HG02973 (cell line): ENCODE results near the gene HLA-DOB.
A peak's percentile ranks its signal among the peaks of the same experiment; 100 is the strongest.

Experiments
- ATAC-seq: cut with Tn5 transposase; IDR thresholded peaks from one replicate; pipeline ENCODE4 v1.9.1; 2021; ENCODE audit warnings: moderate library complexity; ENCODE audit not compliant: unreplicated experiment

The HLA-DOB gene

DNA sequence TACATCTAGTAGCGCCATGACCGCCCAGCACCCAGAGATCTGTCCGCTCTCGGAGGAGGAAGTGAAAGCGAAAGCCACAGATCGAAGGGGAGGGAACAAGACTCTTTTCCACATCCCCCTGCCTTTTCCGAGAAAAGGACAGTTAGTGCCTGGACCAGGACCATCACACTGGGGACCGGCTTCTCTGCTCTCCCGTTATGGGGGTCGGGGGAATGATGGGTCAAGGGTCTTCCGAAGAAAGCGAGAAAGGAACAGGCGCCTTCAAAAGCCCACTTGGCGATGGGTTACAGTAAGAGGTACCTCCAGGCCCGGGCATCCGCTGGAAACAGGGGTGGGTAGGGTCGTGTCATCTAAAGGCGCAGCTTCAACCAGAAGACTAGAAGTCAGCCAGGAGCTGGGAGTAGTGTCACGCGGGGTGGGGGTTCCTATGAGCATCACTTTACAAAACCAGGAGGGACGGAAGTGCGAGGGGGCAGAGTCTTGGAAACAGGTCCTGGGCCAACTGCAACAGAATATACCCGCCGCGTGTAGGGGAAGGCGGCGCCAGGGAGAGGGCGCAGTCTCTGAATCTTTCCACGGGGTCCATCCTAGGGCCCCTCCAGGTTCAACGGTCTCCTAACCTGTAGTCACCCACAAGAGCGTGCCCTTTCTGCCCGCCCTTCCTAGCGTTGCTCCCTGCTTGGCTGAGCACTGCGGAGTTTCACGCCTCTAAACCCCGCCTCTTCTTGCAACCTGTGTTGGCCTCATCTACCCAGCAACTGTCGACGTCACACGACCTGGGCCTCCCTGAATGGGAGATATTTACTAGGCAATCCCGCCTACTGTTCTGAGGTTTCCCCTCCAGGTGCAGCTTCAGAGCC, 27.4 kb upstream of the HLA-DOB start, which contains the start of gene PSMB8:
Gene PSMB8 (minus strand): TSS at position 69 of the 860 bp plus-strand sequence. CDS start 51 bp downstream, at position 18.
- peak; percentile 55 for ATAC-seq

DNA sequence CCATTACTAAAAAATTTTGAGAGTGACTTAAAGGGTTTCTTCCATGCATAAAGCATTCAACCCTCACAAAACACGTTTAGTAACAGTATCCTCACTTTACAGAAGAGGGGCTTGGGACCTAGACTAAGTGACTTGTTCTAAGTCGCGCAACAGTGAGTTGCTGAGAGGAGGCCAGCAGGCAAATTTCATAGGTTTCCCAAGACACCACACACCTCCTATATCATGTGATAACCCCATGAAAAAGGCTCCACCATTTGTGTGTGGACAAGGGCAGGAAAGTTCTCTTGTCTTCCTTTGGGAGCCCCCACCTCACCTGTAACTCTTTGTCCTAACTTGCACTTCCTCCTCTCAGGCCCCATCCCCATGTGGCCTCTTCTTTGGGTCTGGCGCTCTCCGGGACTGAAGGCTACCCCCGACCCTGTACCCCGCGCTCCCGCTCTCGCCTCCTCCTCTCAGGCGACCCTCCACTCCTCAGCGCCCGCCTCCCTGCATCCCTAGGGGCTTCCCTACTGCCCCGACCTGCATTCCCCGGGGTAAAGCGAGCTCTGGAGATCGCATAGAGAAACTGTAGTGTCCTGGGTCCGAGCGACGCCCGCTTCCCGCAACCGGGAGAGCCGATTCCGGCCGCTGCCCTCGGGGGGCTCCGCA, 26.7 kb upstream of the HLA-DOB start:
- no peak for ATAC-seq

DNA sequence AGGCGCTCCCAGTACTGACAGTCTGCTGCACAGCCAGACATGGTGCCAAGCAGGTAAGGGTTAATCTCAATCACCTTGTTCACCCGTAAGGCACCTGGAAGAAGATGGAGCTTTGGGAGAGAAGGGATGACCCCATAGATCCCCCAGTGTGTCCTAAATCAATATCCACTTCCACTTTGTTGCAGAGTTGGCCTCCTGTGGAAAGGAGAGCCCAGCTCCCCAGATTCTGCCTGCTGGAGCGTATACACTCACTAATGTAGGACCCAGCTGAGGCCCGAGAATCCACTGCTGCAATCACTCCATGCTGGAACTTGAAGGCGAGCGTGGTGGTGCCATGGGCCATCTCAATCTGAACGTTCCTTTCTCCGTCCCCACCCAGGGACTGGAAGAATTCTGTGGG, 25.9 kb upstream of the HLA-DOB start:
- no peak for ATAC-seq

DNA sequence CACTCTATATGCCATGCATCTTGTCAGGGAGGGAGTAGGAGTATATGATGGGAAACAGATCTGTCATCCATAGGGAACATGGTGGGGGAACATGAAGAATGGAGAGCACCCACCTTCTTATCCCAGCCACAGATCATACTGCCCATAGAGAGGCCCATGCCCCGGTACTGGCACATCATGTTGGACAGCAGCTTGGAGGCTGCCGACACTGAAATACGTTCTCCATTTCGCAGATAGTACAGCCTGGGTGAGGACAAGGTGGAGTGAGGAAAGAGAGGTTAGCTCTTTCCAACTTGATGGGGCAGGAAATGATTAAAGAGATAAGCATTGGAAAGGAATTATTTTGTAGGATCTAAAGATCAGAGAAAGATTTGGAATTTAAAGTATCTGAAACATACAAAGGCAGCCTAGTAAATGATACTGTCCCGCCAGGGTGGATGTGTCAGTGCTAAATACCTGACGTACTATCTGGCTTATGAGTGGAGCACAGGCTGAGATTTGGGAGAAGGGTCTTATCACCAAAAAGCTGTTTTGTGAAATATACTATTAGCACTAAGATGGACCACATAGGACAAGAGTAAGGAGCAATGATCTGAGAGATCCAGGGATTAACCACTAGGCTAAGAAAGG, 25.3 kb upstream of the HLA-DOB start:
- ATAC-seq, result no peak

DNA sequence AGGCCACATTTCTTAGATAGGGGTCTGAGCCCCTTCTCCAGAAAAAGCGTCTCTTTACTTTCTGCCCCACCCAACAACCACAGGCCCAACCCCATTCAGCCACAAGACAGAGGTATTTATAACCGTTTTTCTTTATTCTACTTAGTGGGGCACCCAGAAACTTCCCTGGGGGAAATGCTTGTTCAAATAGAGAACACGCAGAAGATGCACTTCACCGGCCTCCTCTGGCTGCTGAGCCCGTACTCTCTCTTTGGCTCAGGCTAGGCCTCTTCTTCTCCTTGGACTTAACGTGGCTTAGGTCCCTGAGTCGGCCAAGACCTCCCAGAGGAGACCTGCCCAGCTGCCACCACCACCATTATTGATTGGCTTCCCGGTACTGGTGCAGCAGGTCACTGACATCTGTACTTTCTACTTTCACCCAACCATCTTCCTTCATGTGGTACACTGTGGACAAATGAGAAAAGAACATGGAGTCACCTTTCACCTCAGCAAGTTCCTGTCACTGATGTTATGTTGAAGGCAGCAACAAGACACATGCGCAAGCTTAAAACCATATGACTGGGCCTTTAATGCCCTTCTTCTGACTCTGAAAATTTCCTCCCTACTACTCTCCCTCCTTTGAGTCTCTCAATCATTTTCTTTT, 23.9 kb upstream of the HLA-DOB start:
- ATAC-seq, result no peak

DNA sequence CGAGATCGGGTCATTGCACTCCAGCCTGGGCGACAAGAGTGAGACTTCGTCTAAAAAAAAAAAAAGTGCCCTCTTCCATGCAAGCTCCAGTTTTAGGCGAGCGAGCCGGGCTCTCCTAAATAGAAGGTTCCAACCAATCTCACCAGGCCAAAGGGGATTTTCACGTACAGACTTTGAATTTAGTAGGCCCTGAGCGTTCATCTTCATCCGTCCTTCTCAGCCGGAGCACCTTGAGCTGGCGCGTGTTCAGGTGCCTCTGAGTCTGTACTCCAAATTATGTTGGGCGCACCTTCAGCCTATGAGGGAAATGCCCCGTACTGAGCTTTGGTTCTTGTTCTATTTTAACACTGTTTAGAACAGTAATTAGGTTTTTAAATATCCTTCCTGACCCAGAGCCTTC, 22.6 kb upstream of the HLA-DOB start:
- no peak for ATAC-seq

DNA sequence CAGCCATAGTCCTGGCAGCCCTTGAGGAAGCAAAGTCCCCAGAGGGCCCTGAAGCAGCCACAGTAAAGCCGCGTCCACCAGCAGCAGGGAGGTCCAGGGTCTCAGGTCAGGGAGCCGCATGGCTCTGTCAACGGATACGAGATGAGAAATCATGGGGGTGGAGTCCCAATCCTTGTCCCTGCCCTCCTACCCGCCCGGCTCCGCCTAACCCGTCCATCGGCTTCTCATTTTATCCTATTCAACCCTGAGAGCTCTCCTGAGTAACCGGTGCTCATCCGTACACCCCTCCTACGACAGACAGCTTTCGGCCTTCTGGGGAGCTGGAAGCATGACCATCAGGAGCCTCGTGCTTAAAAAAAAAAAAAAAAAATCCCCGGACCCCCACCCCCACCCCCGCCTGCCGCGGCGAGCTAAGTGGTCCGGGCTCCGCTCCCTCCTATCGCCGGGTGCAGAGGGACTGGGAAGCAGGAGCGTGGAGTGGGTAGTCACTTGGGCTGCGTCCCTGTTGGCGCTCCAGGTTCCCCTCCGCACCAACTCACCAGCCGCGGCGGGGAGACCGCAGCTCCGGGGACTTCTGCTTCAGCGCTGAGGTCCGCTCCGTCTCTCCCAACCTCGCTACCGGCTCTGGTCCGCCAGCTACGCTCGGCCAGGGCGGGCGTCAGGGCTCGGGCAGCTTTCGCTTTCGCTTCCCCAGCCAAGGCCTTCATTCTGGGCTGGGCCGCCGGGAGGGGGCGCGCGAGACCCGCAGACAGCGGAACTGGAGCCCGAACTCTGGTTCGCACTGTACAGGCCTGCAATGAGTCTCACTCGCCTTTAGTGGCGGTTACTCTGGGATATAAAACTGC, 21.5 kb upstream of the HLA-DOB start, which contains the start of gene TAP2:
Gene TAP2 (minus strand): TSS at position 626 of the 845 bp plus-strand sequence. CDS start 506 bp downstream, at position 120.
- peak; percentile 65 for ATAC-seq

DNA sequence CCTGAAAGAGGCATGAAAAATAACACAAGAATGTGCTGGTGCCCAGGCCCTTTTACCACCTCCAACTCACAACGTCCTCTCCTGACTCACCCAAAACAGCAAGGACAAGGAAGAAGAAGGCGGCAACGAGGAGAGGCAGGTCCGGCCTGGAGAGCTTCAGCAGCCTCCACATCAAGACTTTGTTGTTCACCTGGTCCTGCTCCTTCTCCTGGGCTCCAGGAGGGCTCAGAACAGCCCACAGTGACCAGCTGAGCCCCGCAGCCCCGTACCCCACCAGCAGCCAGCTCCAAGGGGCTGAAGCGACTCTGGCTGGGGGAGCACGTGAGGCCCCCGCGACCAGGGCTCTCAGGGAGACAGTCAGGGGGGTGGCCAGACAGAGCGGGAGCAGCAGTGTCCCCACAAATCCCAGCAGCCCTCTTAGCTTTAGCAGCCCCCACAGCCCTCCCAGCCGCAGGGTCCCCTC, 20.9 kb upstream of the HLA-DOB start:
- no peak for ATAC-seq

DNA sequence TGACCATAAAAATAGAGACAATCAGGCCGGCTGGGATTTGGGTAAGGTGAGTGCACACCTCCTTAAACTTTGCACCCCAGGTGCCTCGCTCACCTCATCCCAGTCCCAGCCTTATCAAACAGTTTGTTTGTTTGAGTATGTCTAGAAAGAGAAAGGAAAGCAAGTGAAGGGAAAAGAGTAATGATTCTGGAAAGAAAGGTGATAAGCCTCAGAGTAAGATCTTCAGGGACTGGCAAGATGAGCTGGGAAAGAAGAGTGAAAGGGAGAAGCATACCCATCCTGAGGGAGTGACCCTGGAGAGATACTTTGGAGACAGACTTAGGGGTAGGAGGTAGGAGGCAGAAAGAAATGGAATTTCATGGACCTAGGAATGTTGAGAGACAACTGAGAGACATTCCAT, 20.1 kb upstream of the HLA-DOB start:
- ATAC-seq, result no peak

DNA sequence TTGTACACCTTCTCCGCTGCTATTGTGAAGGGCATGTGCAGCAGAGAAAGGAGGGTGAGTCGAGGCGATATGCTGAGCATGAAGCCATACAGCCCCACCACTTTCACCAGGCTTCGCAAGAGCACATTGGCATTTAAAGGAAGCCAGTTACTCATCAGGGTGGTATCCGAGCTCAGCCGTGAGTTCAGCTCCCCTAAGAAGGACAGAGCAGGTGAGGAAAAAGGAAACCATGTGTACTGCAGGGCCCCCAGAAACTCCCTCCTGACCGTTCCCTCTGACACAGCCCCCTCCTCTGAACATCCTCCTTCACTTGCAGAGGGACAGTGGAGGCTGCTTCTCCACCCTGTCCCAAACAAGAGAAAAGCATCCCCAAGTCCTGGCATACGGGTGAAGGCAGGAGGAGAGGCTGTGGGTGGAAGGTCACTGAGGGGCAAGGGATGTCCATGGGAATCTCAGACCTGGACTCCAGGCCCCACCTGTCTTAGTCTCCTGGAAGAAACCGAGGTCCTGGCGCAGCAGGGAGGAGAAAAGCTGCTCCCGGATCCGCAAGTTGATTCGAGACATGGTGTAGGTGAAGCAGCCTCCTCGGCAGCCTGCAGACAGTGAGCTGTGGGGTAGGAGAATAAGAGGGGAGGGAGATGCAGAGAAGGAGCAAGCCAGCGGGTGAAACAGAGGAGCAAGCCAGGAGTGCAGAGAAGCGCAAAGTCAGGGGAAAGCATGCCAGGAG, 18.5 kb upstream of the HLA-DOB start:
- no peak for ATAC-seq

DNA sequence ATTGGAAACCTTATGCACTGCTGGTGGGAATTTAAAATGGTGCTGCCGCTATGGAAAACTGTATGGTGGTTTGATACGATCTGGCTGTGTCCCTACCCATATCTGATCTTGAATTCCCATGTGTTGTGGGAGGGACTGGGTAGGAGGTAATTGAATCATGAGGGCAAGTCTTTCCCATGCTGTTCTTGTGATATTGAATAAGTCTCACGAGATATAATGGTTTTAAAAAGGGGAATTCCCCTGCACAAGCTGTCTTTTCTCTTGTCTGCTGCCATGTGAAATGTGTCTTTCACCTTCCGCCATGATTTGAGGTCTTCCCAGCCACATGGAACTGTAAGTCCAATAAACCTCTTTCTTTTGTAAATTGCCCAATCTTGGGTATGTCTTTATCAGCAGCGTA, 16.9 kb upstream of the HLA-DOB start:
- no peak for ATAC-seq

DNA sequence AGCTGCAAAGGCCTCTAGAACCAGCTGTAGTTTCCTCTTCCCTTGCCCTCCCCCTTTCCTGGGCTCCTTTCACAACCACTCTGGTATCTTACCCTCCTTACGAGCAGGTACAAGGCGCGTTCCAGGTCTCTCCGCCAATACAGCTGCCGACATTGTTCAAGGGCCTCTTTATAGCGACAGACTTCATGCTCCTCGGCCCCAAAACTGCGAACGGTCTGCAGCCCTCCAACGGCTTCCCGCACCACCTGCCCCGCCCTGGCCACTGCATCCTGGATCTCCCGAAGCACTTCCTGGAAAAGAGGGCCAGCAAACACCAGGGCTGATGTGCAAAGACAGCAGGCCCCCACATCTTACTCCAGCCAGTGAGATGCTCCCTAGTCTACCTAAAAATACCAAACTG, 15.7 kb upstream of the HLA-DOB start:
- ATAC-seq, result no peak

DNA sequence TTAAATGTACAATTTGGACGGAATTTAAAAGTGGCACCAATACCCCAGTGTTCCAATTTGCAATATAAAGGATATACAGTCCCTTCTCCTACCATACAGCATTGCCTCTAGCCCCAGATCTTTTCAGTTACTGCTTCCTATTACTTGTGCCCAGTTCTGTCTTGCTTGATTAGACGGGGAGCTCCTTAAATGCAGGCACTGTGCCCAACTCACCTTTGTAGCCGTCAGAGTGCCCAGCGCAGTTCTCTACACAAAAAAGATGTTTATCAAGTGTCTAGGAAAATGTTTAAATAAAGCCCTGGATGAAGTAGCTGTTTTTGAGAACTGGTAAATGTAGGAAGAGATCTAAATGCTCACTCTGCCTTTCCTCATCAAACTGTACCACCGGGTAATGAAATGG, 14.1 kb upstream of the HLA-DOB start:
- no peak for ATAC-seq

DNA sequence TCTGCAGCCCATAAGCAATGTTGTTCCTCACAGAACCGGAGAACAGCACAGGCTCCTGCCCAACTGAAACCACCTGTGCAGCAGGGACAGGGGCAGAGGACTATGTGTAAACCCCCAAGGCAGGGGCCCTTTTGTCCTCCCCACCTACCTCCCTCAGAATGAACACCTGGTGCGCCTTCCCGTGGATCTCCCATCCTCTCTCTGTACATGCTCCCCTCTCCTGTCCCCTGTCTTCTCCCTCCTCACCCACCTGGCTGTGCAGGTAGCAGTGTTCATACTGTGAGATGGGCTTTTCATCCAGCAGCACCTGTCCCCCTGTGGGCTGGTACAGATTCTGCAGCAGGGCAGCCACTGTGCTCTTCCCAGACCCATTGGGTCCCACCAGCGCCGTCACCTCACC, 13.2 kb upstream of the HLA-DOB start:
- no peak for ATAC-seq

DNA sequence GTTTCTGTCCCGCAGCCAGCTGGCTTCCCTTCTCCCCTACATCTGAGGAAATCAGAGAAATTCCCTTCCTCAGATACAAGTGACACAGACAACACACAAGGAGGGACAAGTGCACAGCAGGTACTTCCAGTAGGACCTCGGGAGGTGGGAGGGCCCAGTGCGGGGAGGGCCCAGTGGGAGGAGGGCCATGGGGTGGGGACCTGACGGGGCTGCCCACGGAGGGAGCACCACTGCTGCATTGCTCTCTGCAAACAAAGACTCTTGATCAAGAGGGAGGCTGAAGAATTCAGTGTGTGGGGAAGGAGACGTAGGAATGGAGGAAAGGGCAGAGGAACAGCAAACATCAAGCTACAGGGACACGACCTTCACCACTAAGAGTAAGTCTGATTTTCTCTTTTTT, 12.7 kb upstream of the HLA-DOB start:
- no peak for ATAC-seq

DNA sequence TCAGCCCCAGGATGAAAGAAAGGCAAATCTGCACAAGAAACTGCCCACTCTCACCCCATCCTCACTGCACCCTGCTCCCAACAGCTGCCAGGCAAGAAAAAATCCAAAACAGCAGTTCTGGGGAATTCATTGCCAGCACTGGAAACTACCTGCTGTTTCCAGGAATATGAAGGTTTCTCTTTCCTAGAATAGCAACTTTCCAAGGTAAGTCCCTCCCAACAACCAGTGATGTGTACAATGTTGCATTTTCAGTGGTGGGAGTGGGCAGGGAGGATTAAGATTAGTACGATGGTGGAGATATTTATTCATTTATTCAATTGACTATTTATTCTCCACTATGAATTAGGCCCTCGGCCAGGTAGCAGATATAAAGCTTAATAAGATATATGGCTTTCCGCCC, 10.2 kb upstream of the HLA-DOB start:
- no peak for ATAC-seq

DNA sequence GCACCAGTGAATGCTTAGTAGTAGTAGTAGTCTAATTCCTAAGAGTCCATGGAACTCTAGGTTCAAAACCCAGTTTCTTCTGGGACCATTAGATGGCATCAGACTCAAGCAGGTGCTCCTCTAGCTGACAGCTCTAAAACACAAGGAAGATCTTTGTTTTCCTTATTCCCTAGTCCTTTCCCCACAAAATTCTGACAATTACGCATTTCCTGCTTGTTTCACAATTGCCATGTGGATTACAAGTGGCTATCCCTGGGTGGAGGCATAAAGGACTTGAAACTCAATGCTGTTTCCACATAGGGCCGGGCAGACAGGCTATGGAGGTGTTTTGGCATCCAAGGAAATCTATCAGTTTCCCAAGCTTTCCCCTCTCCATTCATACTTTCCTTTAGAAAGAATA, 9.2 kb upstream of the HLA-DOB start:
- ATAC-seq, result no peak

DNA sequence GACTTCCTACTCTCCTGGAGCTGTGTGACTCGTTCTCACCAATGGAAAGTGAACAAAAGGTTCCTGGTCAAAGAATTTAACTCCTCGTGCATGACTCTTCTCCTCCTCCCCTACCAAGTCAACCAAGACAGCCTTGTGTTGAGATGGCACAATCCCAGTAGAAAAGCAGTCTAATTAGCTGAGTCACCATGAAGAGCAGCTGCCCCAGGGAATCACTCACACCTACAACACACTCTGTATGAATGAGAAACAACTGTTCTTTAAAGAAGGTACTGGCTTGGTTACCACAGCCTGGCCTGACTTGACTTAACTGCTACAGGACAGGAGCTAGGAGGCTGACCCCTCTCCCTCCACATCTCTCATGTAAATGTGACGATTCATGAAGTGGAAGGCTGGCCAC, 2.9 kb upstream of the HLA-DOB start:
- ATAC-seq, result no peak

DNA sequence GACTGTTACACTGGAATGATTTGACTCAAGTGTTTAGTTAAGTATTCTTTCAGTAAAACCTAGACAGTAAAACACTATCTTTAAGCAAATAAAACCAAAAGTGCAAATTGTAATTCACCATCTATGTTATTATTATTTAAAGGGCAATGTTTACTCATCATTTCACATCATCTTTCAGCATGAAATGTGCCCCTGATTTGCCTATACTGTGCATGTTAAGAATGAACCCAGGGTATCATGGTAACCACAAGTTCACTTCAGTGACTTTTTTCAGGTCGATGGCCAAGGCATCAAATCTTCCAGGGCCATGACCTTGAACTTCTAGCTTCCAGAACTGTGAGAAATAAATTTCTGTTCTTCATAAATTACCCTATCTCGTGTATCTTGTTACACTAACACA, 2.1 kb upstream of the HLA-DOB start:
- no peak for ATAC-seq

DNA sequence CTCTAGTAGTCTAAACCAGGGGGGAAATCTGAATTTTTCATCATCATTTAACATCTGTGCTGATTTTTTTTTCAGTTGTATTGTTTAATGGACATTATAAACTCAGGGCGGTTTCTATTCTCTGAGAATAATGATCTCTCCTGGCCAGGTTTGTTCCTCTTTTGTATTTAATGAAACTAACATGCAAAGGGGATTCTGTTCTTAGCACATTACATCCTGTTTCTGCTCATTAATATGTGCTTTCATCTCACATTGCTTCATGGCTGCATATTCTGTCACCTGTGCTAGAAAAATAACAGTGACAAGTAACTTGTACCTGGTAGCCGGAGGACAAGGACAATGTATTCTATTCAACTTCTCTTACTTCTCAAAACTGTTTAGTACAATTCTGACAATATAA, 806 bp downstream of the HLA-DOB start:
- peak; percentile 50 for ATAC-seq
